ENCODE results near the gene C12orf75. TPM values are rescaled to one million over a fixed set of nuclear protein-coding genes. Genes with fewer than 3 reads are reported as not detected.
"Not testable (repeated sequence)": the region's sequence is repeated elsewhere in the genome, so short reads cannot be mapped to it uniquely, and the experiment has no call there.

Gene C12orf75
- total RNA-seq, 4 donors from 2014 or later: 17.4 to 28.5 (median 25.3) TPM

GRCh38 chr12:105337391-105337790, 6.9 kb downstream of the C12orf75 start:
- TF ChIP-seq CTCF (IDR thresholded peaks at IDR 0.05): no peak
- no peak for TF ChIP-seq POLR2AphosphoS5 (IDR thresholded peaks at IDR 0.05)
- no peak for TF ChIP-seq EP300 (IDR thresholded peaks at IDR 0.05)
- no peak for TF ChIP-seq POLR2A (IDR thresholded peaks at IDR 0.05)
- no peak overlapping the region for H3K27ac ChIP-seq
- WGBS: 78% methylated on average over 3 of the region's 3 CpGs
- H3K36me3 ChIP-seq: no peaks in the 10 kb centered on the region
- no peak overlapping the region for H3K4me3 ChIP-seq
- H3K27me3 ChIP-seq: no peaks in the 10 kb centered on the region
- H3K4me1 ChIP-seq: peaks cover 5% of the 10 kb centered on the region
- DNase-seq (ENCODE audit: low spot score in 2 of 2): no peak
- no peaks in the 10 kb centered on the region for H3K9me3 ChIP-seq

GRCh38 chr12:105338966-105339365, 8.5 kb downstream of the C12orf75 start:
- no peak for TF ChIP-seq EP300 (IDR thresholded peaks at IDR 0.05)
- no peak for TF ChIP-seq CTCF (IDR thresholded peaks at IDR 0.05)
- no peak for TF ChIP-seq POLR2AphosphoS5 (IDR thresholded peaks at IDR 0.05)
- no peak for TF ChIP-seq POLR2A (IDR thresholded peaks at IDR 0.05)
- 70% methylated on average over 1 of the region's 1 CpG for WGBS
- Histone ChIP-seq H3K9me3 (no peaks in the 10 kb centered on the region), H3K27me3 (no peaks in the 10 kb centered on the region), H3K4me1 (no peaks in the 10 kb centered on the region), H3K4me3 (no peak overlapping the region), H3K27ac (no peak overlapping the region), H3K36me3 (no peaks in the 10 kb centered on the region)
- DNase-seq (ENCODE audit: low spot score in 2 of 2): no peak

GRCh38 chr12:105341010-105341409, 10.5 kb downstream of the C12orf75 start:
- TF ChIP-seq POLR2AphosphoS5 (IDR thresholded peaks at IDR 0.05) (no peak), CTCF (IDR thresholded peaks at IDR 0.05) (no peak), POLR2A (IDR thresholded peaks at IDR 0.05) (no peak), EP300 (IDR thresholded peaks at IDR 0.05) (no peak)
- H3K27ac ChIP-seq: no peak overlapping the region
- H3K36me3 ChIP-seq: no peaks in the 10 kb centered on the region
- no peaks in the 10 kb centered on the region for H3K27me3 ChIP-seq
- no peaks in the 10 kb centered on the region for H3K9me3 ChIP-seq
- no peak overlapping the region for H3K4me3 ChIP-seq
- H3K4me1 ChIP-seq: no peaks in the 10 kb centered on the region
- 97% methylated on average over 2 of the region's 2 CpGs for WGBS
- DNase-seq (ENCODE audit: low spot score in 2 of 2): no peak

GRCh38 chr12:105341620-105342019, 11.1 kb downstream of the C12orf75 start:
- H3K36me3 ChIP-seq; DNase-seq (ENCODE audit: low spot score in 2 of 2); H3K4me1 ChIP-seq; H3K27ac ChIP-seq; H3K9me3 ChIP-seq; H3K27me3 ChIP-seq; H3K4me3 ChIP-seq: not testable (repeated sequence)
- WGBS: 100% methylated on average over 1 of the region's 1 CpG

GRCh38 chr12:105342464-105342863, 12.0 kb downstream of the C12orf75 start:
- no peak for DNase-seq (ENCODE audit: low spot score in 2 of 2)
- no peak for TF ChIP-seq POLR2AphosphoS5 (IDR thresholded peaks at IDR 0.05)
- no peak for TF ChIP-seq EP300 (IDR thresholded peaks at IDR 0.05)
- TF ChIP-seq POLR2A (IDR thresholded peaks at IDR 0.05): no peak
- TF ChIP-seq CTCF (IDR thresholded peaks at IDR 0.05): no peak
- no peak overlapping the region for H3K27ac ChIP-seq

GRCh38 chr12:105343836-105344235, 13.3 kb downstream of the C12orf75 start:
- no peak overlapping the region for H3K4me3 ChIP-seq
- TF ChIP-seq POLR2AphosphoS5 (IDR thresholded peaks at IDR 0.05): no peak
- TF ChIP-seq EP300 (IDR thresholded peaks at IDR 0.05): no peak
- no peak for TF ChIP-seq CTCF (IDR thresholded peaks at IDR 0.05)
- TF ChIP-seq POLR2A (IDR thresholded peaks at IDR 0.05): no peak
- 90% methylated on average over 1 of the region's 1 CpG for WGBS
- H3K27ac ChIP-seq: no peak overlapping the region
- no peak for DNase-seq (ENCODE audit: low spot score in 2 of 2)
- no peaks in the 10 kb centered on the region for H3K4me1 ChIP-seq
- H3K9me3 ChIP-seq: no peaks in the 10 kb centered on the region
- H3K36me3 ChIP-seq: no peaks in the 10 kb centered on the region
- H3K27me3 ChIP-seq: no peaks in the 10 kb centered on the region

More at GRCh38 chr12:105342464-105342863, 12.0 kb downstream of the C12orf75 start:
- H3K27me3 ChIP-seq: no peaks in the 10 kb centered on the region
- no peak overlapping the region for H3K4me3 ChIP-seq
- H3K4me1 ChIP-seq: no peaks in the 10 kb centered on the region
- H3K36me3 ChIP-seq: no peaks in the 10 kb centered on the region
- no peaks in the 10 kb centered on the region for H3K9me3 ChIP-seq
